ENCODE data around the gene CAPN5. TPM values are rescaled to one million over a fixed set of nuclear protein-coding genes. Genes with fewer than 3 reads are reported as not detected.

The CAPN5 gene
- total and polyA plus RNA-seq, 7 donors: 0.59 to 1.8 (median 0.88) TPM

- Histone ChIP-seq H3K27ac (no peak overlapping the region), H3K4me3 (no peak overlapping the region), H3K9me3 (no peaks in the 10 kb centered on the region), H3K36me3 (ENCODE audit: insufficient read depth in 1 of 2, low read depth in 1 of 2) (no peaks in the 10 kb centered on the region), H3K4me1 (no peaks in the 10 kb centered on the region), H3K27me3 (ENCODE audit: insufficient read depth in 3 of 3, low read length in 2 of 3) (peaks cover 0 to 5% (median 0%) of the 10 kb centered on the region in 3 donors)
- intact Hi-C loops (cut with DNase I): no loop called here
- peak in 1 of 2 donors; percentile 39 for DNase-seq
- TF ChIP-seq, protein P1, sequence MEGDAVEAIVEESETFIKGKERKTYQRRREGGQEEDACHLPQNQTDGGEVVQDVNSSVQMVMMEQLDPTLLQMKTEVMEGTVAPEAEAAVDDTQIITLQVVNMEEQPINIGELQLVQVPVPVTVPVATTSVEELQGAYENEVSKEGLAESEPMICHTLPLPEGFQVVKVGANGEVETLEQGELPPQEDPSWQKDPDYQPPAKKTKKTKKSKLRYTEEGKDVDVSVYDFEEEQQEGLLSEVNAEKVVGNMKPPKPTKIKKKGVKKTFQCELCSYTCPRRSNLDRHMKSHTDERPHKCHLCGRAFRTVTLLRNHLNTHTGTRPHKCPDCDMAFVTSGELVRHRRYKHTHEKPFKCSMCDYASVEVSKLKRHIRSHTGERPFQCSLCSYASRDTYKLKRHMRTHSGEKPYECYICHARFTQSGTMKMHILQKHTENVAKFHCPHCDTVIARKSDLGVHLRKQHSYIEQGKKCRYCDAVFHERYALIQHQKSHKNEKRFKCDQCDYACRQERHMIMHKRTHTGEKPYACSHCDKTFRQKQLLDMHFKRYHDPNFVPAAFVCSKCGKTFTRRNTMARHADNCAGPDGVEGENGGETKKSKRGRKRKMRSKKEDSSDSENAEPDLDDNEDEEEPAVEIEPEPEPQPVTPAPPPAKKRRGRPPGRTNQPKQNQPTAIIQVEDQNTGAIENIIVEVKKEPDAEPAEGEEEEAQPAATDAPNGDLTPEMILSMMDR (IDR thresholded peaks at IDR 0.05): no peak
- no peak for ATAC-seq
- 97 to 99% (median 98%) methylated on average over 4 of the region's 4 CpGs for WGBS, 3 donors
Observed at GRCh38 chr11:77141475-77141874, 74.7 kb downstream of the CAPN5 start.

- no peak overlapping the region for H3K27ac ChIP-seq
- peaks cover 0 to 5% (median 0%) of the 10 kb centered on the region in 3 donors for H3K27me3 ChIP-seq (ENCODE audit: insufficient read depth in 3 of 3, low read length in 2 of 3)
- 90 to 97% (median 92%) methylated on average over 10 to 11 of the region's 11 CpGs for WGBS, 3 donors
- TF ChIP-seq, protein P1 (IDR thresholded peaks at IDR 0.05): no peak
- DNase-seq (peak in 1 of 2 donors; percentile 41), ATAC-seq (no peak)
- H3K9me3 ChIP-seq: no peaks in the 10 kb centered on the region
- intact Hi-C loops (cut with DNase I): no loop called here
- H3K4me3 ChIP-seq: no peak overlapping the region
- no peaks in the 10 kb centered on the region for H3K36me3 ChIP-seq (ENCODE audit: insufficient read depth in 1 of 2, low read depth in 1 of 2)
- H3K4me1 ChIP-seq: no peaks in the 10 kb centered on the region
Observed at GRCh38 chr11:77142091-77142975, 75.6 kb downstream of the CAPN5 start.

DNA sequence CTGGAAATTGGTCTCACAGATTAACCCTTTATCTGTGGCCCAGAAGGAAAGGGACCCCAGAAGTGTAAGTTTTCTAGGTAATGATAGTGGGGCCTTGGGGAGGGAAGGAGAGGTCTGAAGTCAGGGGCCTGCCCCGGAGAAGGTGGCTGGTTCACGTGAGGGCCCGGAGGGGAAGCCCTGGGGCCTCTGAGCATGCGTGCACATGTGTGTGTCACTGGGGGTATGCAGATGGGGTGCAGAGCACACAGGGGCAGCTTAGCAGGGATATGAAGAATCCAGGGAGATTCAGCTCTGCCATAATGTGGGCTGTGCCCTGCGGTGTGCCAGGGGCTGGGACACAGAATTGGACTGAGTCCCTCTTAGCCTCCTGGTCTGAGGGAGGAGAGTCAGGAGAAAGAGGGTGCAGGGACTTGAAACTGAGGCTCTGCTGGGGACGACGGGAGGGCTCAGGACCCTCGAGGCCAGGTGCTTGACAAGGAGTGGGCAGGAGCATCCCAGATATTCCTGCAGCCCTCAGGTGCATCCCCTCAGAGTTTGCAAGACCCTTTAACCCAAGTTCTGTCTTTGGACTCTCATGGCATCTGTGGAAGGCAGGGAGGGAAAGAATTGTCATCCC lies 76.7 kb downstream of the CAPN5 start:
- no peaks in the 10 kb centered on the region for H3K36me3 ChIP-seq (ENCODE audit: insufficient read depth in 1 of 2, low read depth in 1 of 2)
- TF ChIP-seq, protein P1 (IDR thresholded peaks at IDR 0.05): no peak
- no peaks in the 10 kb centered on the region for H3K4me1 ChIP-seq
- intact Hi-C loops (cut with DNase I): no loop called here
- H3K4me3 ChIP-seq: no peak overlapping the region
- WGBS, 3 donors: 85 to 93% (median 89%) methylated on average over 8 of the region's 8 CpGs
- ATAC-seq: no peak
- no peak overlapping the region for H3K27ac ChIP-seq
- no peaks in the 10 kb centered on the region for H3K9me3 ChIP-seq
- no peak for DNase-seq
- peaks cover 0 to under 1% (median 0%) of the 10 kb centered on the region in 3 donors for H3K27me3 ChIP-seq (ENCODE audit: insufficient read depth in 3 of 3, low read length in 2 of 3)

GRCh38 chr11:77144196-77144856 lies 77.6 kb downstream of the CAPN5 start:
- intact Hi-C loops (cut with DNase I): no loop called here
- WGBS, 3 donors: 79 to 89% (median 86%) methylated on average over 9 of the region's 9 CpGs
- no peak for DNase-seq
- H3K36me3 ChIP-seq (ENCODE audit: insufficient read depth in 1 of 2, low read depth in 1 of 2): no peaks in the 10 kb centered on the region
- no peaks in the 10 kb centered on the region for H3K9me3 ChIP-seq
- no peaks in the 10 kb centered on the region for H3K4me1 ChIP-seq
- ATAC-seq: no peak
- no peaks in the 10 kb centered on the region for H3K27me3 ChIP-seq (ENCODE audit: insufficient read depth in 3 of 3, low read length in 2 of 3)
- no peak overlapping the region for H3K27ac ChIP-seq
- no peak overlapping the region for H3K4me3 ChIP-seq
- TF ChIP-seq, protein P1 (IDR thresholded peaks at IDR 0.05): no peak
